Activated naive CD4-positive, alpha-beta T cell treated with anti-CD3 and anti-CD28 coated beads, Interleukin-2, amount 50 U/mL, for 16 hours (primary cell): ENCODE measurements around the gene ARSB.
"Not testable (repeated sequence)": the region's sequence is repeated elsewhere in the genome, so short reads cannot be mapped to it uniquely, and the experiment has no call there.

Experiments
- DNase-seq: peaks from one replicate; pipeline ENCODE4 v3.0.0-alpha.2; 2020

The ARSB gene

DNA sequence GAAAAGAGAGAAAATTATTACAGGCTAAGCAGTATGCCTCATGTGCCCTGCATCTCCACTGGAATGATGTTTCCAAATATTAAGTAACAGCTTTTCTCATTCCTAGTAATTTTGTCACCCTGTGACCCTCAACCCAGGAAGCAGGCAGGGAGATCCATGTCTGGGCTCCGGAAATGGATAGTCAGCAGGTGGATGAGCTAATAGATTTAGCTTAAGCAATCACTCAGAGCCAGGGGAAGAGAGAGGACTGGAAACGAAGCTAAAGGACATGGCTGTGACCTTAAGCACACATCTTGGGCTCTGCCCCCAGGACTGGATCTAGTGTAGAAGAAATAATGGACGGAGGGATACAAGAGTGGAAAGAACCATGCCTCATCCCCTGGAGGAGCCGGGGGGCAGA lies 89.5 kb downstream of the ARSB start:
- DNase-seq: no peak

DNA sequence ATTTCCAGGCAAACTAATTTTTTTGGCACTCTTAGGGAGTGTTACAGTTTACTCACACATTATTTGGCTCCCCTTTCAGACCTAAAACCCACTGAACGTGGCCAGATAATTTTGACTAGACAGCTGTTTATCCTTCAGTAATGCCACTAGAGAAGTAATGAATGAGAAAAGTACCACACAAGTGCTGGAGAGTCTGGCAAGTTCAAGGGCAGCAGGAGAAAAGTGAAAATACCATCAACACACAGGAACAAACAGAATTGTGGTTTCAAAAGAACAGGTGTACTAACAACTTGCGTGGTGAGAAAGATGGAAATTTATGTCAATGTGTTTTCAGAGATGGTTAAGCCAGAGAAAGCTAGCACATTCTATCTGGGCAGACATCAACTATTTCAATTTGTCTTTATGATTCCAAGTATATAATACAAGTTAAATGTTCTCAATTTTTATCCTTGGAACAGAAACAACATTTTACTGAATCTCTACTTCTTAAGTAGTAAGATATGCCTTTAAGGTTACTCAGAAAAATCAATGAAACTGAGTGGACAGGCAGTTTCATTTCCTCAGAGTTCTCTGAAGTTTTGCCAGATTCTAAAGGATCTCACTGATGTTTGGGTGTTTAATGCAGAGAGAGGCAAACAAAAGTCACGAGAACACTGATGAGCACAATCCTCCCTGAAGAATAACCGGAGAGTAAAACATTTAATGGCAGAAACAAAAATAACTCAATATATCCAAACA lies 91.0 kb downstream of the ARSB start:
- DNase-seq: no peak

GRCh38 chr5:78890667-78891379 lies 94.3 kb downstream of the ARSB start:
- no peak for DNase-seq

DNA sequence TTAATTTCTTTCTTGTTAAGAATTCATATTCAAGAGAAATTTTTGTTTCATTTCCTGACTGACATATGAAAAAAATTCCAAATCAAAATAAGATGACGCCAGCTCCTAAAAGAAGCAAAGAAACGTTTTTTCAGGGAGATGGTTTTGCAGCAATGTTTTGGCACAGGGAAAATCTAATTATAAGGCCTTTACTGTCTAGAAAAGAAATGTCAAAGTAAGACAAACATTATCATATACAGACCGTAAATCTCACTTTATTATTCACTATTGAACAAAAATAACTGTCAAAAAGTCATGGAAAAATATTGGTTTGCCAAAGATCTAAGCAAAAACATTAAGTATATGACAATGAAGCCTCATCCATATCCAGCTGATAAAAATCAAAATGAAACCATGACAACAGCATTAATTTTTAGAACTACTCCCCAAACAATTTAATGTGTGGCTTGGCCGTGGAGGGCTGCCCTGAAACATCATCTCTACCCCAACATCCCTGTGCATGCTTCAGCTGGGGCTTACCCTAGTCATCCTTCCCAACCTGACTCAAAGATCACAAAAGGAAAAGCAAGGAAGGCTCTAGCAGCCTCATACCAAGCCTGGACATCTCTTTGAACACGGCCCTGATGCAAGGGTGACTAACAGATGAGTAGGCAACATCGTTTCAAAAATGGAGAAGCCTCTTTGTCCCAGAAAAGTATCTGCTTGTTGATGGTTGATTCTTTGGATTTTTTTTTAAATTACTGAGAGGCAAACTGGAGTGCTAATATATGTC lies 95.6 kb downstream of the ARSB start:
- no peak for DNase-seq

- DNase-seq: no peak
Measured at GRCh38 chr5:78888580-78889368, 96.3 kb downstream of the ARSB start.

DNA sequence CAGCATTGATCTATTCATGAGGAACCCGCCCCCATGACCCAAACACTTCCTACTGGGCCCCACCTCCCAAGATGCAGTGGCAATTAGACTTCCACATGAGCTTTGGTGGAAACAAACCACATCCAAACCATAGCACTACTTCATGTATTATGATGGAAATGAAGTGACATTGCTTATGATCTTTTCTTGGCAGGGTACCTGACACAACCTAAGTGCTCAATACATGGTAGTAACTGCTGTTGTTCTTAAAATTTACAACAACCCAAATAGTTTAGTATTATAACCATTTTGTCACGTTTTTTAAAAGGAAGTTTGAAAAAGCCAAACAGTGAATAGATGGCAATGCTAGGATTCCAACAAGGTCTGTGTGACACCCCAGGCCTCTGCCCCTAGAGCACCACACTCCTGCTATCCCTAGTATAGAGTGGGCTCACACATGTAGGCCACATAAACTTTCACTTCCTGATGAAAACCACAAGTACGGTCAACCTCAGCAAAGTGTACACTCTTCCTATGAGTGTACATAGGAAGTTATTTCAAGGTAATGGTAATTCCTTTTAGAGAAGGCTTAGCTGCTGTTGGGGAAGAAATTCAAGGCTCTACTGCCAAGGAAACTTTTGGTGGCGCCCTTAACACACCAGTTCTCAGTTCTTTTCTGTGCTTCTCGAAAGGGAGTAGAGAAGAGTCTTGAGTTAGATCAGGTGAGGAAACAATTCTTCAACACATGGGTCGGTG lies 97.6 kb downstream of the ARSB start:
- no peak for DNase-seq

DNA sequence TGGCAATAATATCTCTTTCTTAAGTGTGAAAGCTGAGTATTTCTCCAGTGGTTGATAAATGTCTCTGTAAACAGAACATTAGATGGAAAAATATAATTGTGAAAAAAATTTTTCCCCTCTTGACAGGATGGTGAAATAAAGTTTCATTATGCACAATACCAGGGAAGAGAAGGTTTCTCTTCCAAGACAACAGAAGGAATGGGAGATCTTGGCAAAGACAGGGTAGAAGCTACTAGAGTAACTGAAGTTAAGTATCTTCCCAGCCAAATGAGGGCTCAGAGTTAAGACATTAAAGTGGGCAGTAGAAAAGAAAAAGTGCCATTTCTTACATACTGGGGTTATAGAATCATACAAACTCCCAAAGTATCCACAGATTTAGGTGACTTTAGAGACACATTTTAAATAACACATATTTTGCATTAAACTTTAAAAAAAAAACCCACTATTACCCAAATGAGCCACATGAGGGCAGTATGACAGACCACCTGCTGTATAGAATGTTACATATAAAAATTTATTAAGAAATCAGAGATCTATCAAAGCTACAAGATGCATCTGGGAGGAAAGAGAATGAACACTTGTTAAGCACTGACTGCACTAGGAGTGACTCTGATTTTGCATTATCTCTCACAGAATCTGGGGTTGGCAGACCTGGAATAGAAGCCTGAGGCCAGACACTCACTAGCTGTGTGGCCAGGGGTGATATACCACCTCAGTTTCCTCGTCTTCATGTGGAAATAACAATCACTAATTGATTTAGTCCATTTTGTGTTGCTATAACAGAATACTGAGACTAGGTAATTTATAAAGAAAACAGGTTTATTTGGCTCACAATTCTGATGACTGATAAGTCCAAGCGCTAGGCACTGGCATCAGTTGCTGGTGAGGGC lies 98.5 kb downstream of the ARSB start:
- no peak for DNase-seq

DNA sequence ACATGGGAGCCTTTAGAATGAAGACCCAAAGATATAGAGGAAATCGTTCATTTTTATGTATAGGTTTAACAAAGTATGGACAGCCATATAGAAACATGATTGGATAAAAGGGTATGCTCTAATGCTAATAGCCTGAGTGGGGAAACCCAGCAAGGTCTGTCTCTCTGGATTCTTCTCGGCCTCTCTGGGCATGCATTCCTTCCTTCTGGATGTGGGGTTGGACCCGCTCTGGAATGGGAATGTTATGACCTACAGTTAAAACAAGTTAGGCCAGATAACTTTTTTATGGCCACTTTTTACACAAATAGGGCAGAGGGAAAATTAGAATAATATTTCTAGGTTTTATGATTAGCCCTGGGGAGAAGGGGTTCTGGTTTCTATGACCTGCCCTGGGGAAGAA lies 103.2 kb downstream of the ARSB start:
- DNase-seq: no peak

DNA sequence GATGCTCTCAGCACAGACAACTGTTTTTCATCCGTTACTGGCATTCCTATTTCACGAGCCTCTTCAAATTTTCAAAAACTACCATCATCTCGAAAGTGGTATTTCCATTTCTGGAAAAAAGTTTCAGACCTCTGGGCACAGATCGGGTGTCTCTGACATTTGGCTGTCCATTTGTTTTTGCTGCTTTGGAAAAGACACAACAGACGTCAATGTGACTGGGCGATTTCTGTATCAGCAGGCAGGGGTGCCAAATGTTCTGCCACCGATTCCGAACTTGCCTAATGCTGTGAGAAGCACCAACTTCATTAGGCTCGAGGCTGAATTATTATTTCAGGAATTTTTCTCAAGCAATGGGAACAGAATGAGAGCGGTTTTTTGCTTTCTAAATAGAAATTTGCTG lies 105.6 kb downstream of the ARSB start:
- DNase-seq: no peak

DNA sequence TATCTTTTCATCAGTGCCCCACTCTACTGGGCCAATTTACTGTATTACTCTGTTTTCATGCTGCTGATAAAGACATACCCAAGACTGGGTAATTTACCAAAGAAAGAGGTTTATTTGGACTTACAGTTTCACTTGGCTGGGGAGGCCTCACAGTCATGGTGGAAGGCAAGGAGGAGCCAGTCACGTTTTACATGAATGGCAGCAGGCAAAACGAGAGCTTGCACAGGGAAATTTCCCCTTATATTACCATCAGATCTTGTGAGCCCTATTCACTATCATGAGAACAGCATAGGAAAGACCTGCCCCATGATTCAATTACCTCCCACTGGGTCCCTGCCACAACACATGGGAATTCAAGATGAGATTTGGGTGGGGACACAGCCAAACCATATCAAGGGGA lies 119.0 kb downstream of the ARSB start:
- DNase-seq: not testable (repeated sequence)

DNA sequence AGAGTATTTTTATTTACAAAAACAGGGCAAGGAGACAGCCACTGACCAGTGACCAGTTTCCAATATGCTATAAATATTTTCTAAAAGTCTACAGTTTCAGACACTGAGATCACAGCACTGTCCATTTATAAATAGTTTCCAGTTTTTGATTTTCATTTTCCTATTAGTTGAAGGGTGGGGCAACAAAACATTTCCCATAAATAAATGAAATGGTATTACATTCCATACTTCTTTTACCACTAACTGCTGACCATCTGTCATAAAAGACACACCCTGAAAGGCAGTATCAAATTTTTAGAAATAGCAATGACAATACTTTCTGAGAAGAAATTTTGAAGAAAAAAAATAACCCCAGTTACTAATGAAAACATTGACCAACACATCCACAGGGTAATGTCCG lies 126.7 kb downstream of the ARSB start:
- no peak for DNase-seq

GRCh38 chr5:78855026-78855425 lies 130.1 kb downstream of the ARSB start:
- DNase-seq: no peak

GRCh38 chr5:78851891-78852290 lies 133.2 kb downstream of the ARSB start:
- DNase-seq: not testable (repeated sequence)

GRCh38 chr5:78845470-78845869 lies 139.6 kb downstream of the ARSB start:
- DNase-seq: no peak

GRCh38 chr5:78843436-78843835 lies 141.7 kb downstream of the ARSB start:
- DNase-seq: no peak

- no peak for DNase-seq
Measured at GRCh38 chr5:78841767-78842166, 143.3 kb downstream of the ARSB start.

DNA sequence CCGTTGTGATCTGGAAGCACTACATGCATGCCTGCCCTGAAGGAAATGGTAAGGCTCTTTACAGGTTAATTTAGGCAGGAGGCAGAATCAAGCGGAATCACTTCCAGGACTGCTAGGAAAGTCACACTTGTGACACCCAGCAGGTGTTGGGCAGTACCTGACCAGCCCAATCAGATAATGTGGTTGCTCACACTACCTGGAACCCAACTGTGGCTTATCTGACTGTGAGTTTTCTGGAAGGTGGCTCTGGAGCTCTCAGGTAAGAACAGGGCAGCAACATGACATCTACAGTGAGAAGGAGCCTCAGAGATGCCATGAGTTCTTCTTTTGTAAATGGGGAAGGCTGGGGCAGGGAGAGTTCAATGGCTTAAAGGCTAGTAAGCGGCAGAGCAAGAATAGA lies 146.4 kb downstream of the ARSB start:
- no peak for DNase-seq

DNA sequence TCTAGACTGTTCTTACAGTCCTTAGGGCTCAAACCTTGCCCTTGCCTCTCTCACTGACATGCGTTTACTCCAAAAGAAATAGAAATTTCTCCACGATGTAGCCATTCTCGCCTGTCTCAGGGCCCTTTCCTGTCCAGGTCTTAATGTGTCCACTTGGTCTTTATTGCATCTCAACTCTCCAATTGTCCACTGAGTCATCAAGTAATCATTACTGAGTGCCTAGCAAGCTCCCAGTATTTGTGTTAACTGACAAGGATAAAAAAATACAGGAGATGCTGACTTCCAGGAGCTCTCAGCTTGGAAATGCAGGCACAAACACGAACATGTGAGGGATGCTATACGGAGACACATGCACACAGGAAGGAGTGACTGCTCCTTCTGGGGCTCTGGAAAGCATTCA lies 147.3 kb downstream of the ARSB start:
- DNase-seq: no peak

- DNase-seq: no peak
Measured at GRCh38 chr5:78835176-78835575, 149.9 kb downstream of the ARSB start.

GRCh38 chr5:78833284-78833683 lies 151.8 kb downstream of the ARSB start:
- no peak for DNase-seq

DNA sequence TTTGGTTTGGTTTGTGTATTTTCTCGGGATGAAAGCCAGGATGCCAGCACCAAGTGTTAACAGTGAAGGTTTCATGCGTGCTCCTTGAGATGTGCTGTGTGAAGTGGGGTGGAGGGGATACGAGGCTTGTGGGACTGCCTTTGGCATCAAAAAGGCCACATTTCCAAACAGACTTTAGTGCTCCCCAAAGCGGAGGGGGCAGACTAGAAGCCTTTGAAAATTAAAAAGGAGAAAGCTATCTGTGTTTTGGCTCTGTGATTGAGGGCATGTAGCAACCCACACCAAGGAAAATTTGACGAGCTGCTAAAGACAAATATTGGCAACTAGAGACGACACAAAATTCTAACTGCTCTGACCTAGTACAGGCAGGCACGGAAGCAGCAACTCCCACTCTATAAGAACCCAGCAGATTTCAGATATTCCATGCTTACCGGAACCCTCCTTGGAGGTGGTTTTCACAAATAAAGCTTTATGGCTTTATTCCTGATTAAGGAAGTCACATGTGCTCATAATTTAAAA lies 154.5 kb downstream of the ARSB start:
- DNase-seq: no peak
